Fibroblast of the aortic adventitia (primary cell): Measurements from ENCODE around the gene WDR64. TPM values are rescaled to one million over a fixed set of nuclear protein-coding genes. Genes with fewer than 3 reads are reported as not detected.
"Not testable (repeated sequence)": the region's sequence is repeated elsewhere in the genome, so short reads cannot be mapped to it uniquely, and the experiment has no call there.

Source experiments
- DNase-seq: peaks from one replicate; pipeline ENCODE4 v3.0.0-alpha.2; 2010; ENCODE audit warnings: low read depth
- H3K4me3 ChIP-seq: 2 replicates; pipeline ENCODE4 v1.5.1; 2011; ENCODE audit warnings: low read depth, mild to moderate bottlenecking, control low read depth, low read length, moderate library complexity
- total RNA-seq: library from RNA; depleted of rRNA; stranded (reverse); fragments of >200 nt; gene quantifications from 2 replicates; pipeline ENCODE4 v1.2.3, GENCODE V29; 2012; ENCODE audit warnings: low replicate concordance
- TF ChIP-seq, protein P1 (sequence below): IDR thresholded peaks from 2 replicates; pipeline ENCODE4 v1.5.1; 2011; ENCODE audit warnings: mild to moderate bottlenecking, low read length, control low read depth, inconsistent platforms; ENCODE audit not compliant: insufficient read depth

WDR64 gene
- total RNA-seq, 1 donor: not detected

DNA sequence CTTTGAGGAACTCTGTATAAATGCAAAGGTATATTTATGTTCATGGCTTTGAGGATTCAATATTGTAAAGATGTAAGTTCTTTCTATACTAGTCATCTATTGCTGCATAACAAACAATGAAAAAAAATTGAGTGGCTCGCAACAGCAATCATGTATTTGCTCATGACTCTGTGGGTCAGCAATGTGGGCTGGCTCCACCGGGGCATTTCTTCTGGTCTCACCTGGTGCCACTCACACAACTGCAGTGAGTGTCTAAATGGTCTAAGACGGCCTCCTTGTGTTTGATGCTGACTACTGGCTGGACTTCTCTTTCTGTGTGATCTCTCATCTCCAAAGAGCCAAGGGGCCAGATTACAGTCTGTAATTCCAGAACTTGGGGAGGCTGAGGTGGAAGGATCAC, 150.8 kb downstream of the WDR64 start:
- TF ChIP-seq, protein P1, sequence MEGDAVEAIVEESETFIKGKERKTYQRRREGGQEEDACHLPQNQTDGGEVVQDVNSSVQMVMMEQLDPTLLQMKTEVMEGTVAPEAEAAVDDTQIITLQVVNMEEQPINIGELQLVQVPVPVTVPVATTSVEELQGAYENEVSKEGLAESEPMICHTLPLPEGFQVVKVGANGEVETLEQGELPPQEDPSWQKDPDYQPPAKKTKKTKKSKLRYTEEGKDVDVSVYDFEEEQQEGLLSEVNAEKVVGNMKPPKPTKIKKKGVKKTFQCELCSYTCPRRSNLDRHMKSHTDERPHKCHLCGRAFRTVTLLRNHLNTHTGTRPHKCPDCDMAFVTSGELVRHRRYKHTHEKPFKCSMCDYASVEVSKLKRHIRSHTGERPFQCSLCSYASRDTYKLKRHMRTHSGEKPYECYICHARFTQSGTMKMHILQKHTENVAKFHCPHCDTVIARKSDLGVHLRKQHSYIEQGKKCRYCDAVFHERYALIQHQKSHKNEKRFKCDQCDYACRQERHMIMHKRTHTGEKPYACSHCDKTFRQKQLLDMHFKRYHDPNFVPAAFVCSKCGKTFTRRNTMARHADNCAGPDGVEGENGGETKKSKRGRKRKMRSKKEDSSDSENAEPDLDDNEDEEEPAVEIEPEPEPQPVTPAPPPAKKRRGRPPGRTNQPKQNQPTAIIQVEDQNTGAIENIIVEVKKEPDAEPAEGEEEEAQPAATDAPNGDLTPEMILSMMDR: no peak
- no peak for DNase-seq
- H3K4me3 ChIP-seq: no peak overlapping the region

DNA sequence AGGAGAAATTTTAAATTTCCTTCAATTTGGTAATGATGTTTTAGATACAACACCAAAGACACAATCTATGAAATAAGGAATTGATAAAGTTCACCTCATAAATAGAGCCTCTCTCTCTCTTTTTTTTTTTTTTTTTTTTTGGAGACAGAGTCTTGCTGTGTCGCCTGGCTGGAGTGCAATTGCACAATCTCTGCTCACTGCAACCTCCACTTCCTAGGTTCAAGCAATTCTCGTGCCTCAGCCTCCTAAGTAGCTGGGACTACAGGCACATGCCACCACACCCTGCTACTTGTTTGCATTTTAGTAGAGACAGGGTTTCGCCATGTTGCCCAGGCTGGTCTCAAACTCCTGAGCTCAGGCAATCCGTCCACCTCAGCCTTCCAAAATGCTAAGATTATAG, 152.6 kb downstream of the WDR64 start:
- H3K4me3 ChIP-seq, DNase-seq: not testable (repeated sequence)

DNA sequence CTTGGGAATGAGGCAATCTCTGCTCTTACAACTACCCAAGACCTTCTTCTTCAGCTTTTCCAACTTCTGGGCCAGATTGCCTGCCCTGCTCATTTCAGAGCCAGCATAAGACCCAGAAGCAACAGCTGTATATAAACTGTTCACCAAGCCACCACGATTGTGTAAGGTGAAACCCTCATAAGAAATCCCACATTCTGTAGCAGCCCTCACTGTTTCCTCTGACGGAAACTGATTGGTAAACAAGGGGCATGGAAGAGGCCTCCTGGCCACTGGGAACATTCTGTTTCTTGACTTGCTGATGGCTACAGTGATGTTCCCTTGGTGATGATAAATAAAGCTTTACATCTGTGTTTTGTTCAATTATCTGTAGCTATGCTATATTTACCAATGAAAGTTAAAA, 156.2 kb downstream of the WDR64 start:
- no peak for DNase-seq
- H3K4me3 ChIP-seq: no peak overlapping the region
- TF ChIP-seq, protein P1: no peak

DNA sequence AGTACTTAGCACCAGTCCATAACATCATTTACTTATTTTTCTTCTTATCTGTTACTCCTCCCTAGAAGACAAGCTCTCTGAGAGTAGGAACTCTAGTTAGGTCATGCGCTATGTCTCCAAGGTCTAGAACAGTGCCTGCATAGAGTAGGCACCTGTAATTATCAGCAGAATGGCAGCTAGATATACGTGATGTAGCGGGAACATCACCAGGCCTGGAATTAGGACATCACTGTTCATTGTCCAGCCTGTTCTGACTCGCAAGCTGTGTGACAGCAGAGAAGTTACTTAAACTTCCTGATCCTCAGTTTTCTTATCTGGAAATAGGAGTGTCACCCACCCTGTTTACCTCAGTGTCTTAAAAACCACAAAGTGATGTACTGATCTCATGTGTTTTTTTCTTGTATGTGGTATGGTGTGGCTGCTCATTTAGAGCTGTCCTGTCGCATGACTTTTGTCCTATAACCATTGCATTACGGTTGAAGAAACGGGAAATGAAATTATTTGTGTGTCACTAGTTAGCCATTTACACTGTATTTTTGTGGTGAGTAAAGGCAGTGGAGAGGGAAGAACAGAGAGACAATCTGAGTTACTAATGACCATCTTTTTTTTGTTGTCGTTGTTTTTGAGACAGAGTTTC, 158.8 kb downstream of the WDR64 start:
- no peak overlapping the region for H3K4me3 ChIP-seq
- TF ChIP-seq, protein P1: no peak

DNA sequence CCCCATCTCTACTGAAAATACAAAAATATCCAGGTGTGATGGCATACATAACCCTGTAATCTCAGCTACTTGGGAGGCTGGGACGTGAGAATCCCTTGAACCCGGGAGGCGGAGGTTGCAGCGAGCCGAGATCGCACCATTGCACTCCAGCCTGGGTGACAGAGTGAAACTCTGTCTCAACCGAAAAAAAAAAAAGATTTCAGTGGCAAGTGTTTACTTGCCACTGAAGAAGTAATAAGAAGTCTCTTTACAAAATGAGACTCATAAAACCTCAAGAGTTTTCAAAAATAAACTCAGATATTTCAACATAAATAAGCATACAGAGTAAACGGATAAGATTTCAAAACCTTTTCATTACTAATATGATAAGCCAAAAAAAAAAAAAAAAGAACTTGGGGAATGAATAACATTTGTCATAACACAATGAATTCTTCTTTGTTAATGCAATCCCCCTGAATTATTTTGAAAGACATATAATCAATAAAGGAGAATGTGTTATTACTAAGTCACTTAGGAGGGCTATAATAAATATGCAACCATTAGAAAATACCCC, 161.8 kb downstream of the WDR64 start:
- TF ChIP-seq, protein P1: no peak
- DNase-seq: no peak

More for the DNA sequence above, 158.8 kb downstream of the WDR64 start:
- DNase-seq: no peak

DNA sequence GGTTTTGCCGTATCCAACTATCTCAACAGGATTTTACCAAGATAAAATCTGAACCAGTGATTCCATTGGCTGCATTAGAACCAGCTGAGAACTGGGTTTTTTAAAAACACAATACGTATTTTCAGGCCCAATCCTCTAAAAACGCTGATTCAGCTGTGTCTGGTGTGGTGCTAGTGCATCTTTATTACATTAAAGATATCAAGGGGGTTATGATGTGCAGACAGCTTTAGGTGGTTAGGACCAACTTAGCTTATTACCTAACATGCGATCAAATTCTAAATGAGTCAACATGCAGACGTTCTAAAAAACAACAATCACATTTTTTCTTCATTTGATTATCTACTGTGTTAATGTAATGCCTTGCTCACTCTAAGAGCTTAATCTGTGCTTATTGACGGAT, 163.9 kb downstream of the WDR64 start:
- no peak for DNase-seq
- H3K4me3 ChIP-seq: no peak overlapping the region
- TF ChIP-seq, protein P1: no peak

More for the DNA sequence above, 161.8 kb downstream of the WDR64 start:
- no peak overlapping the region for H3K4me3 ChIP-seq

DNA sequence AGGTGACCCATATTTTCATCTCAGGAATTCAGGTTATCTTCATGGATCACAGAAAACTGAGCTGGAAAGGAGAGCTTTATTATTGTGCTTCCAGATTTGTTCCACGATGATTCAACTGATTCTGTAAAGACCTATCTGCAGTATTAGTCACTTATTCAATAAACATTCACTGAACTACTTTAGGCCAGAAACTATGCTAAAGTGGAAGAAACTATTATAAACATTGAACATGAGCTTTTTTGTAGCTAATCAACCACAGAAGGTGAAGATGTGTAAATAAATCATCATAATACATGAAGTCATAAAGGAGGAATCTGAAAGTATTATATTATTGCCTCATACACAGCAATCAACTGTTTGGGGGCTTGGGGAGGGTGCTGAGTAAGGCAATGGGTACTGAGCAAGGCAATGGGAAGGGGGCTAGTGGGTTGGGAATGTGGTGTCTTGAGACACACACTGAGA, 165.3 kb downstream of the WDR64 start:
- no peak overlapping the region for H3K4me3 ChIP-seq
- DNase-seq: peak; percentile 60
- TF ChIP-seq, protein P1: no peak
